SU-DHL-6 (cell line): ENCODE data around the gene CLCN4.

ENCODE experiments used
- H2AFZ ChIP-seq: fragments of 200-600 bp; sonication (generic); 2 replicates; pipeline ENCODE4 v1.6.1; 2014; ENCODE audit warnings: low read depth, mild to moderate bottlenecking, moderate library complexity, mixed read lengths, antibody characterized with exemption, low read length; ENCODE audit not compliant: severe bottlenecking
- H3F3A ChIP-seq: fragments of 200-600 bp; shearing (Covaris generic); 2 replicates; pipeline ENCODE4 v1.6.0; 2016; ENCODE audit warnings: antibody characterized with exemption, mild to moderate bottlenecking; ENCODE audit not compliant: insufficient read depth
- H3K27ac ChIP-seq: fragments of 200-600 bp; sonication (generic); 2 replicates; pipeline ENCODE4 v1.5.1; 2016; ENCODE audit warnings: low read depth, mild to moderate bottlenecking, low read length, moderate library complexity, mixed read lengths
- H3K27me3 ChIP-seq: fragments of 200-600 bp; sonication (generic), shearing (Covaris generic); 2 replicates; pipeline ENCODE4 v1.6.0; 2014; ENCODE audit warnings: mild to moderate bottlenecking, low read length
- H3K36me3 ChIP-seq: fragments of 200-600 bp; sonication (generic); 2 replicates; pipeline ENCODE4 v1.6.1; 2014; ENCODE audit warnings: mild to moderate bottlenecking, low read length, mixed read lengths
- H3K4me2 ChIP-seq: fragments of 300-600, 200-600 bp; shearing (Covaris generic), sonication (generic); 2 replicates; pipeline ENCODE4 v1.6.0; 2014; ENCODE audit warnings: low read length, low read depth, mild to moderate bottlenecking; ENCODE audit not compliant: poor library complexity, severe bottlenecking
- H3K4me3 ChIP-seq: fragments of 200-600 bp; sonication (generic); 2 replicates; pipeline ENCODE4 v1.5.1; 2014; ENCODE audit warnings: antibody characterized with exemption, low read length, mild to moderate bottlenecking, mixed read lengths; ENCODE audit not compliant: insufficient read depth, poor library complexity, severe bottlenecking
- H3K79me2 ChIP-seq: fragments of 200-600 bp; sonication (generic); 2 replicates; pipeline ENCODE4 v1.6.1; 2014; ENCODE audit warnings: mild to moderate bottlenecking, low read length, moderate library complexity; ENCODE audit not compliant: insufficient read depth
- H3K9ac ChIP-seq: fragments of 200-600 bp; sonication (generic); 2 replicates; pipeline ENCODE4 v1.7.0; 2014; ENCODE audit warnings: mild to moderate bottlenecking, low read length
- H3K9me2 ChIP-seq: fragments of 200-600 bp; sonication (generic); replicated peaks from 2 replicates; pipeline ENCODE4 v1.6.1; 2014; ENCODE audit warnings: low read length; ENCODE audit not compliant: insufficient read depth
- H3K9me3 ChIP-seq: fragments of 200-600 bp; sonication (generic); 2 replicates; pipeline ENCODE4 v1.6.1; 2014; ENCODE audit warnings: low read length, mixed read lengths; ENCODE audit not compliant: insufficient read depth
- H4K20me1 ChIP-seq: fragments of 200-600 bp; sonication (generic); 2 replicates; pipeline ENCODE4 v1.6.1; 2014; ENCODE audit warnings: low read depth, mild to moderate bottlenecking, antibody characterized with exemption, low read length, moderate library complexity, mixed read lengths
- EZH2phosphoT487 ChIP-seq: fragments of 200-600 bp; sonication (generic), shearing (Covaris generic); conservative IDR thresholded peaks from 2 replicates; pipeline ENCODE4 v1.6.1; 2018; ENCODE audit warnings: mild to moderate bottlenecking, antibody characterized with exemption, low read length, moderate library complexity, mixed read lengths
- TF ChIP-seq, protein P1 (sequence below): fragments of 200-600 bp; sonication (generic); IDR thresholded peaks from one replicate; pipeline ENCODE4 v1.5.1; 2017; ENCODE audit warnings: antibody characterized with exemption, mild to moderate bottlenecking, low read length, moderate library complexity; ENCODE audit not compliant: insufficient read depth, poor library complexity, severe bottlenecking

CLCN4 gene

DNA sequence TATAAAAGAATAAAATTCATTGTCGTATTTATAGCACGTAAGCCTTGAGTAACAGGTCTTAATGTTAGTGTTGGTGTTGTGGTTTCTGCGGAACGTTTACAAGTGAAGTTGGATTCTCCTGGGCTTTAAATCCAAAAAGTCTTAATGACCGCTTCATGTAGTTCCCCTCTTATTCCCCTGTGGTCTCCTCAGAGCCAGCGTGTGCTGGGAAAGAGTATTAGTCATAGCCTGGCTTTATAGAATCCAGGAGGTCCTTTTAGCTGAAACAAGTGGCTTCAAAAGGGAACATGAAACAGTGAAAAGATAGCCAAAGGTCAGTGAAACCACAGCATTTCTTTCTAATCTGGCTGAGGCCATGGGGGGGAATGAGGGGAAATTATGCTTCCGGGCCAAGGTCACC lies 79.1 kb downstream of the CLCN4 start:
- H3K4me2 ChIP-seq, result no peak overlapping the region
- H3K27ac ChIP-seq, result no peak overlapping the region
- no peak overlapping the region for H3K9ac ChIP-seq
- no peak overlapping the region for H3K4me3 ChIP-seq
- no peaks in the 10 kb centered on the region for H3K9me3 ChIP-seq
- TF ChIP-seq, protein P1, sequence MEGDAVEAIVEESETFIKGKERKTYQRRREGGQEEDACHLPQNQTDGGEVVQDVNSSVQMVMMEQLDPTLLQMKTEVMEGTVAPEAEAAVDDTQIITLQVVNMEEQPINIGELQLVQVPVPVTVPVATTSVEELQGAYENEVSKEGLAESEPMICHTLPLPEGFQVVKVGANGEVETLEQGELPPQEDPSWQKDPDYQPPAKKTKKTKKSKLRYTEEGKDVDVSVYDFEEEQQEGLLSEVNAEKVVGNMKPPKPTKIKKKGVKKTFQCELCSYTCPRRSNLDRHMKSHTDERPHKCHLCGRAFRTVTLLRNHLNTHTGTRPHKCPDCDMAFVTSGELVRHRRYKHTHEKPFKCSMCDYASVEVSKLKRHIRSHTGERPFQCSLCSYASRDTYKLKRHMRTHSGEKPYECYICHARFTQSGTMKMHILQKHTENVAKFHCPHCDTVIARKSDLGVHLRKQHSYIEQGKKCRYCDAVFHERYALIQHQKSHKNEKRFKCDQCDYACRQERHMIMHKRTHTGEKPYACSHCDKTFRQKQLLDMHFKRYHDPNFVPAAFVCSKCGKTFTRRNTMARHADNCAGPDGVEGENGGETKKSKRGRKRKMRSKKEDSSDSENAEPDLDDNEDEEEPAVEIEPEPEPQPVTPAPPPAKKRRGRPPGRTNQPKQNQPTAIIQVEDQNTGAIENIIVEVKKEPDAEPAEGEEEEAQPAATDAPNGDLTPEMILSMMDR, result no peak
- TF ChIP-seq EZH2phosphoT487, result no peak
- H3K27me3 ChIP-seq, result no peaks in the 10 kb centered on the region
- H3K9me2 ChIP-seq, result no peaks in the 10 kb centered on the region
- no peaks in the 10 kb centered on the region for H3F3A ChIP-seq
- no peak overlapping the region for H2AFZ ChIP-seq
- H4K20me1 ChIP-seq, result no peaks in the 10 kb centered on the region
- no peaks in the 10 kb centered on the region for H3K79me2 ChIP-seq
- no peaks in the 10 kb centered on the region for H3K36me3 ChIP-seq

DNA sequence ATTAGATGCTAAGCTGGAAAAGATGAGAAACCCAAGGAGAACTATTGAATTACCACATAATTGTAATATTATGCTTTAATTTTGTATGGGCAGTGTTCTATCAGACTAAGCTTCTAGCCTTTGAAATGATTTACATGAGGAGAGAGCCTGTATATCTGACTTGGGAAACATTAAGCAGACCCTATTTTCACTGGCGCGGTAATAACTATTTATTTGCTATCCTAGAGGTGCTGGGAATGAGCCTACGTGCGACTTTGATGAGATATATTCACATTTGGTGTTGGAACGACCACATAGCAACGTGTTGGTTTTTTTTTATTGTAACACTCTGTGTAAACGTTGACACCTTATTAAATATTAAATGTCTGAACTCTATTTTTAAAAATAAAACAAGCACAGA lies 80.5 kb downstream of the CLCN4 start:
- H3K79me2 ChIP-seq, result no peaks in the 10 kb centered on the region
- H3K27ac ChIP-seq, result no peak overlapping the region
- no peaks in the 10 kb centered on the region for H3F3A ChIP-seq
- H3K9me2 ChIP-seq, result no peaks in the 10 kb centered on the region
- H3K4me2 ChIP-seq, result no peak overlapping the region
- no peaks in the 10 kb centered on the region for H3K9me3 ChIP-seq
- no peaks in the 10 kb centered on the region for H4K20me1 ChIP-seq
- no peak overlapping the region for H3K4me3 ChIP-seq
- no peaks in the 10 kb centered on the region for H3K36me3 ChIP-seq
- no peak overlapping the region for H3K9ac ChIP-seq
- no peaks in the 10 kb centered on the region for H3K27me3 ChIP-seq
- H2AFZ ChIP-seq, result no peak overlapping the region
- TF ChIP-seq, protein P1, result no peak
- TF ChIP-seq EZH2phosphoT487, result no peak

GRCh38 chrX:10239611-10240064 lies 82.9 kb downstream of the CLCN4 start:
- H3K27ac ChIP-seq, result no peak overlapping the region
- no peaks in the 10 kb centered on the region for H3K36me3 ChIP-seq
- H3K4me3 ChIP-seq, result no peak overlapping the region
- no peaks in the 10 kb centered on the region for H3K79me2 ChIP-seq
- H3K9me2 ChIP-seq, result no peaks in the 10 kb centered on the region
- H3K4me2 ChIP-seq, result no peak overlapping the region
- no peaks in the 10 kb centered on the region for H3K9me3 ChIP-seq
- no peaks in the 10 kb centered on the region for H3F3A ChIP-seq
- no peaks in the 10 kb centered on the region for H4K20me1 ChIP-seq
- no peaks in the 10 kb centered on the region for H3K27me3 ChIP-seq
- TF ChIP-seq, protein P1, result no peak
- no peak for TF ChIP-seq EZH2phosphoT487
- no peak overlapping the region for H2AFZ ChIP-seq
- H3K9ac ChIP-seq, result no peak overlapping the region

GRCh38 chrX:10240918-10241317 lies 84.1 kb downstream of the CLCN4 start:
- H3K36me3 ChIP-seq, result no peaks in the 10 kb centered on the region
- H2AFZ ChIP-seq, result no peak overlapping the region
- no peaks in the 10 kb centered on the region for H3K79me2 ChIP-seq
- H3K27ac ChIP-seq, result no peak overlapping the region
- H3K4me2 ChIP-seq, result no peak overlapping the region
- no peaks in the 10 kb centered on the region for H4K20me1 ChIP-seq
- no peaks in the 10 kb centered on the region for H3K9me2 ChIP-seq
- TF ChIP-seq, protein P1, result no peak
- TF ChIP-seq EZH2phosphoT487, result no peak
- no peak overlapping the region for H3K9ac ChIP-seq
- H3F3A ChIP-seq, result no peaks in the 10 kb centered on the region
- H3K4me3 ChIP-seq, result no peak overlapping the region
- H3K27me3 ChIP-seq, result no peaks in the 10 kb centered on the region
- no peaks in the 10 kb centered on the region for H3K9me3 ChIP-seq
